CD4-positive, alpha-beta T cell treated with Interleukin-17A for 4 hours (primary cell): Measurements from ENCODE around the gene TOP2A.

Experiments used
- DNase-seq: peaks from one replicate; pipeline ENCODE4 v3.0.0-alpha.2; 2020; ENCODE audit warnings: mixed read lengths

Gene TOP2A

GRCh38 chr17:40452216-40452787 lies 34.6 kb upstream of the TOP2A start:
- no peak for DNase-seq

DNA sequence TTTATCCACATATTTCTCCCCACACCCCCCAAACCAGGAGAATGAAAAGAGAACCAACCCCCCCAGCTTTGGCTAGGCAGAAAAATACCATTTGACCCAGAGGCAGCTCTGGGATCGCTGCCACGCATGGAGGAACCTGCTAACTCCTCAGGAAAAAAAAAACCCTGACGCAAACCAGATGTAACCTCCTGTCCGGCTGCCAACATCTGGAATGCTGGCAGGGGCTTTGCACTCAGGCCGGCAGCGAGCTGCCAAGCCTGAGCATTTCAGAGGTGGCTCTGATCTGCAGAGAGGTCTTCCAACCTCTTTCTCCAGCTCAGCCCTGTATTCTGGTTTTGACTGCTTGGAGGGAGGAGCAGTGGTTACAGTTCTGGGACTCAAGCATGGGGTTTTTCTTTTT lies 33.7 kb upstream of the TOP2A start:
- DNase-seq, result no peak

DNA sequence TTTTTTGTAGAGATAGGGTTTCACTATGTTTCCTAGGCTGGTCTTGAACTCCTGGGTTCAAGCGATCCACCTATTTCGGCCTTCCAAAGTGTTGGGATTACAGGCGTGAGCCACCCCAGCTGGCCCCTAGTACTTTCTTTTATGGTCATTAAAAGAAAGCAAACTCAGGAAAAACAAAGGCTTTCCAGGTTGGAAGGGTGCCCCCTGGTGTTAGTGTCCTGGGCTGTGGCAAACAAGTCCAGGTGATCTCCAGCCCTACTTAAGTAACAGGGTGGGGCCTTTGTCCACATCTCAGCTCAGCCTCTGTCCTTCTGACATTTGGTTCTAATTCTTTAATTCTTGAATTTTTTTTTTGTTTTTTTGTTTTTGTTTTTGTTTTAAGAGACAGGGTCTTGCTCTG lies 32.5 kb upstream of the TOP2A start:
- peak; percentile 69 for DNase-seq

DNA sequence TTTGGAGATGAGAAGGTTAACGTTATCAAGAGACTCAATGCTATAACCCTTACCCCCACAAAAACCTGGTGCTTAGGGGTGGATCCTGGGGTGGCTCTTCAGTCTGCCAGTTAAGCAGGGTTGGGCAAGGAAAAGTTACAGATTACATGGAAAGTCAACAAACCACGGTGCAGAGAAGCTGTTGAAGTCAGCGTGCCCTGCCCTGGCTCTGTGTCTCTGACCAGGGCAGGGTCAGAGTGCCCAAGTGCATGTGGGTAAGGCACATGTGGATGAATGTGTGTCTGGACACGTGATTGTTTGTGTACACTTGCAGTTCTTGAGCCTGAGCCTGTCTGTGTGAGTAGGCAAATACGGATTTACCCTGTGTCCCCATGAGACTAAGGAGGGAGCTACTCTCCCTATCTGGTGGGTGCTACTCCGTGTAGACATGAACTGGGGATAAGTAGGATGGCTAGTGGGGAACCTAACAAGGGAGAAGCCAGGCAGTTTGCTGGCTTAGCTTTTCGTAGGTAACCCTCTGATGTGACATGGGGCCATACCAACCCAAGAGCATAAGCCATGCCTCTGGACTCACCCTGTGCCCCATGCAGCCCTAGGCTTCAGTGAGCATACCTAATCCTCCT lies 31.1 kb upstream of the TOP2A start:
- no peak for DNase-seq

- peak; percentile 13 for DNase-seq
Measured at GRCh38 chr17:40448213-40448638, 30.5 kb upstream of the TOP2A start.

GRCh38 chr17:40447806-40448205 lies 30.1 kb upstream of the TOP2A start:
- no peak for DNase-seq

DNA sequence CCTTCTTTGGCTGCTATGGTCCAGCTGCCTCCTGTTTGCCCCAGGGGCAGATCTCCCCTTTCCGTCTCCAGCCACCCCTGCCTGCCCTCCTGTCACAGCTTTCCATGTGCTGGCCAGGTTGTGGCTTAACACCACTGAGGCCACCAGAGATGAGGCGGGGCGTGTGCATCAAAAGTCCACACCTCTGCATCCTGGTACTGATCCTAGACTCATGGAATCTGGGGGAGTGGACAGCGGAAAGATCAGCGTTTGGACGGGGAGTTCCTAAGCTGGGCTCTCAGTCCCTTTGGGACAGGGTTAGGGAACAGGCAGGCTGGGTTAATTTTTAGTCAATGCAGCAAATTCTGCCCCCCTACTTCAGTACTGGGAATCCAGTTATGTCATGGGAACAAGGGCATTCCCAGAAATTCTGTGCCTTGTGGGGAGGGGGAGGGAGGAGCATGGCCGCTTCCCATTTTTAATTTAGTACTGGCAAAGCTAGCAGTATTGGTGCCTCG lies 29.5 kb upstream of the TOP2A start:
- DNase-seq, result no peak

- DNase-seq, result no peak
Measured at GRCh38 chr17:40445751-40446468, 28.2 kb upstream of the TOP2A start.

- DNase-seq, result peak; percentile 13
Measured at GRCh38 chr17:40443988-40444899, 26.5 kb upstream of the TOP2A start.

- peak; percentile 83 for DNase-seq
Measured at GRCh38 chr17:40443196-40443987, 25.7 kb upstream of the TOP2A start, which contains the start of gene IGFBP4. TSS of gene IGFBP4 (plus strand) at chr17:40443450. CDS start at chr17:40443736, 286 bp downstream.

DNA sequence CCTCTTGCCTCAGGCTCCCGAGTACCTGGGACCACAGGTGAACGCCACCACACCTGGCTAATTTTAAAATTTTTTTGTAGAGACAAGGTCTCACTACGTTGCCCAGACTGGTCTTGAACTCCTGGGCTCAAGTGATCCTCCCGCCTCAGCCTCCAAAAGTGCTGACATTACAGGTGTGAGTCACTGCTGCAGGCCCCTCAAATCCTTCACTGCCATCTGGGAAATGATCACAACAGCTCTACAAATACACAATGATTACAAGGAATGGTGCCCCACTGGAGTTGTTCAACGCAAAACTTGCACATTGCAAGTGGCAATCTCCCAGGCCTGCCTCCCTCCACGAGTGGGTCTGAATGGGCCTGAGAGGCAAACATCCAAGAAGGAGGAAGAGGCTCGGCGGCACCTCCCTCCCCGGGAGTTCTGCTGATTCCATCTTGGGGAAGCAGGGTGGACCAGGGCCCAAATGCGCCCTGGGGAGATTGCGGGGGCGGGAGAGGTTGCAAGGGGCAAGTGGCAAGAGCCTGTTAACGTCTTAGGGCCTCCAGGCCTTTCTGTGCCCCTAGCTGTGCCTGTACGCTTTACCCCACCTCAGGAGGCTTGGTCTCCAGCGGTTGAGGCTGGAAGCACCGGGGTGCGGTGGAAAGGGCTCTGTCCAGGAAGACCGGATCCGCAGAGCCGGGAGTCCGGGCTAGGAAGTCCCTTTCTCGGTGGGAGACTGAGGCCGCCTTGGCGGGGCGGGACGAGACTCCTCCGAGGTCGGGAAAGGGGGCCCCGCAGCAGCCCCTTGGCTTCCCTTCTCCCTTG lies 24.9 kb upstream of the TOP2A start:
- no peak for DNase-seq

DNA sequence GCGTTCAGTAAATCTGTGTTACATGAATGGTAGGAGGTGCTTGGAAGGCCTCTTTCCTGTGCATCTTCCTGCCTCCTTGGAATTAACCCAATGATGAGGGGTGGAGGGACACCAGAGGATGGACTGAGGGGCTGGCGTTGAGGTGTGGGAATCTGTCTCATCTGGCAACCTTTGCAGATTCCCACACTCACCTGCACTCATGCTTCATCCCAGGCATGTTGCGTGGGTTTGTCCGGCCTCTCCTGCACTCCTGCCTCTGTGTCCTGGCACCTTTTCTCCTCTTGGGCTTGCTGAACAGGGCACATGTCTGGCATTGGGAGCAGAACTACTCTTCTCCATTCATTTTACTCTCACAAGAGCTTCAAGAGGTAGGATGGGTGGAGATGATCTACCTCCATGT lies 22.5 kb upstream of the TOP2A start:
- no peak for DNase-seq

GRCh38 chr17:40437095-40437732 lies 19.5 kb upstream of the TOP2A start:
- no peak for DNase-seq

DNA sequence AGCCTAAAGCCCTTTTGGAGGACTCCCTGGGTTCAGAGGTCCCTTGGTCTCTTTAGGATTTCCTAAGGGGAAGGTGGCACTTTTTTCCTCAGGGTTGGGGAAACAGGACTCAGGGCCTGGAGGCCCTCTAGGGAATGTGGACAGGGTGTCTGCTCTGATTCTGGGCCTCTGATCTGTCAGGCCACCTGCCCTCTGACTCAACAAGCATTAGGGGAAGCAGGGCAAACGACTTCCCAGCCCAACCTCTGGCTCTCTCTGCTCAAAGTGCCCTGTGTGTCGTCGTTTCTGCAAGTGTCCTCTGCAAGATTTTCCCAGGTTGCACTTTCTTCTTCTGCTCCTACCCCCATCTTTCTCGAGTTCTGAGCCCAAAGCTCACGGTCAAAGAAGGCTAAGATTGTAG lies 18.9 kb upstream of the TOP2A start:
- DNase-seq, result no peak

DNA sequence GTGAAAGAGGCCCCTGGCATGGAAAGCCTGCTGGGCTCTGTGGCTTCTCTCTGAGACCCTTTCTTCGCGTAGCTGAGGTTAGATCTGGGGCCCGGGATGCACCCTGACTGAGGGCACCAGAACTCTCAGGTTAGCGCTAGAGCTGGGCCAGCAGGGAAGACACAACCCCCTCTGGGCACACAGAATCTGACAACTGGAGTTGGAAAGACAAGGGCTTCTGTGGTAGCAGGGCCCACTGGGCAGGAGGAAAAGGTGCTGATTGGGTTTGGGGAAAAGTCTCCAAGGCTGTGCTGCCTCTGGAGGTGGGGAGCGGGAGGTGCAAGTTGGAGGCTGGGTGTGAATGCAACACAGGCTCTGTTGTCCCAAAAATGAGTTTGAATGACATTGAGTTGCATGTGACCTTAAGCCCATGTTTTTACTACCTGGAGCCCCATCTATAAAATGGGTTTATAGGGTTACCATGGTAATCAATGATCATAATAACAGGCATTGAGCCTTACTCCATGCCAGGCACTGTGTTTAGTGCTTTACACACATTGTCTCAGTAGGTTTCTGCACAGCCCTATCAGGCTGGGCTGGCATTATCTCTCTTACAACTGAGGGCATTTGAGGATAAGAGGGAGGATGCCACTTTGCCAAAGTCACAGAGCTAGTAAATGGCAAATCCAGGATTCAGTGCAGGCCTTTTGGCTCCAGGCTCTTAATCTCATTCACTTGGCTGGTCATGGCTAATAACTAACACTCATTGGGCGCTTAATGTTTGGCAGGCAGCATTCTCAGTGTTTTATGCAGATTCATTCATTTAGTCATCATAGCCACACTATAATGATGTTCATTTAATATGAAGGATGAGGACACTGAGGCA lies 16.1 kb upstream of the TOP2A start:
- DNase-seq, result peak; percentile 32

GRCh38 chr17:40432864-40433528 lies 15.3 kb upstream of the TOP2A start:
- DNase-seq, result no peak

DNA sequence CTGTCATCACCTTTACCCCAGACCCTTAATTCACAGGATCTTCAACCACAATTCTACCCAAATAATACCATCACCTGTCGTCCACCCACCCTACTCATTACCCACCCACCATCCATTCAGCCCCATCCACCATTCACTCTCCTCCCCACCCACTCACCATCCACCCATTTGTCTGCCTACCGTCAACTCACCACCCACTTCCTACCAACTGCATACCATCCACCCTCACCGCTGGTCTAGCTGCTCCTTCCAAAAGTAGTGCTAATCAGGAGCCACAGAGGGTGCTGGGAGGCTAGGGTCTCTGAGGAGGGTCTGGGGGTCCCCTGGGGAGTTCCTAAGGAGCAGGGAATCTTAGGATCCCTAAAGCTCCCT lies 13.5 kb upstream of the TOP2A start:
- DNase-seq, result no peak

- no peak for DNase-seq
Measured at GRCh38 chr17:40430272-40431230, 12.9 kb upstream of the TOP2A start.
